ENCODE data around the gene SPIRE2. TPM values are rescaled to one million over a fixed set of nuclear protein-coding genes. Genes with fewer than 3 reads are reported as not detected.

SPIRE2 gene
- total and polyA plus RNA-seq, 2 of the 4 experiments (the other 2 are of a cell fraction): 0.72 to 1.9 TPM

- Histone ChIP-seq H3K23ac (ENCODE audit: low read depth, low read length) (no peak overlapping the region), H4K91ac (ENCODE audit: insufficient read depth, low read depth, low read length) (no peak overlapping the region), H3K27me3 (ENCODE audit: control insufficient read depth, insufficient read depth, low read length) (no peaks in the 10 kb centered on the region), H3K4ac (ENCODE audit: low read depth, low read length) (no peak overlapping the region), H3K56ac (ENCODE audit: extremely low read depth, insufficient read depth, low read length) (no peak overlapping the region), H3K9ac (ENCODE audit: low read depth, low read length) (no peak overlapping the region), H3K36me3 (ENCODE audit: control insufficient read depth, insufficient read depth, low read length) (peaks cover 64% of the 10 kb centered on the region), H3K18ac (ENCODE audit: low read depth, low read length) (no peak overlapping the region), H3K4me3 (ENCODE audit: insufficient read depth, low read depth, low read length) (no peak overlapping the region), H2AK9ac (replicated peaks; ENCODE audit: low read depth, low read length, poor library complexity) (no peak overlapping the region), H3K14ac (replicated peaks; ENCODE audit: low read depth, low read length) (no peak overlapping the region), H3K9me3 (ENCODE audit: control insufficient read depth, insufficient read depth, low read length) (no peaks in the 10 kb centered on the region), H2AK5ac (ENCODE audit: low read depth, low read length) (no peak overlapping the region), H3K4me2 (ENCODE audit: low read depth, low read length) (no peak overlapping the region), H3K27ac (ENCODE audit: insufficient read depth, low read length) (no peak overlapping the region), H4K5ac (ENCODE audit: low read depth, low read length) (no peak overlapping the region), H2BK20ac (ENCODE audit: low read depth, low read length) (no peak overlapping the region), H2AFZ (replicated peaks; ENCODE audit: low read length, poor library complexity) (no peak overlapping the region), H2BK15ac (ENCODE audit: low read depth, low read length) (no peak overlapping the region), H4K20me1 (ENCODE audit: insufficient read depth, low read length) (peaks cover 49% of the 10 kb centered on the region), H3K4me1 (ENCODE audit: control insufficient read depth, insufficient read depth, low read length) (no peaks in the 10 kb centered on the region), H2BK120ac (ENCODE audit: low read depth, low read length) (no peak overlapping the region), H2BK5ac (ENCODE audit: low read depth, low read length, poor library complexity, severe bottlenecking) (no peak overlapping the region), H4K8ac (ENCODE audit: low read depth in 2 of 2, low read length in 2 of 2) (no peak overlapping the region), H3K9me1 (ENCODE audit: insufficient read depth, low read length) (peaks cover 4% of the 10 kb centered on the region), H3K79me1 (ENCODE audit: low read depth in 1 of 2, low read length in 2 of 2) (peaks cover 15 to 56% of the 10 kb centered on the region in 2 experiments)
- ChIA-PET CTCF (no interaction called here), POLR2A (ENCODE audit: unreplicated experiment) (no interaction called here)
- WGBS, 2 experiments (ENCODE audit: extremely low coverage in 2 of 2, insufficient read length in 1 of 2): 92% methylated on average over 6 of the region's 9 CpGs; no CpG with 5 or more reads in 1 of the 2 experiments
- dilution Hi-C loops (cut with HindIII; ENCODE audit: low sequenced_read_pairs, unreplicated experiment): no loop called here
- no peak for ATAC-seq (ENCODE audit: low read depth)
- no TSS peak for BruUV-seq (replicated peaks)
- intact Hi-C loops (cut with micrococcal nuclease): no loop called here
- TF ChIP-seq RFX5 (IDR thresholded peaks at IDR 0.05; ENCODE audit: low read depth, low read length): no peak
- TF ChIP-seq RAD21 (IDR thresholded peaks at IDR 0.05; ENCODE audit: low read length): no peak
- no peak for TF ChIP-seq FOS (IDR thresholded peaks at IDR 0.05; ENCODE audit: low read depth, low read length)
- no peak for TF ChIP-seq CHD1 (IDR thresholded peaks at IDR 0.05; ENCODE audit: low read depth, low read length)
- TF ChIP-seq CEBPB (IDR thresholded peaks at IDR 0.05; ENCODE audit: low read depth, low read length): no peak
- no peak for TF ChIP-seq MXI1 (IDR thresholded peaks at IDR 0.05; ENCODE audit: borderline replicate concordance, low read depth, low read length)
- TF ChIP-seq USF2 (IDR thresholded peaks at IDR 0.05; ENCODE audit: low read depth, low read length): no peak
- no peak for TF ChIP-seq SMC3 (IDR thresholded peaks at IDR 0.05; ENCODE audit: low read depth, low read length)
- no peak for TF ChIP-seq POLR2A (IDR thresholded peaks at IDR 0.05; ENCODE audit: low read depth, low read length)
- no peak for DNase-seq
- in situ Hi-C loops (cut with MboI; ENCODE audit: low sequenced_read_pairs): no loop called here
Observed at GRCh38 chr16:89892635-89893034, 64.4 kb downstream of the SPIRE2 start.

All from IMR-90 (cell line).